Measurements from ENCODE around the gene RBMS3.

GRCh38 chr3:29690686-29691353 is 409.9 kb downstream of the RBMS3 start:
- no peak for TF ChIP-seq POLR2A (IDR thresholded peaks at IDR 0.05)
- no peak for TF ChIP-seq CTCF (IDR thresholded peaks at IDR 0.05)
- no peak for TF ChIP-seq POLR2AphosphoS5 (IDR thresholded peaks at IDR 0.05)
